G401.6 (cell line): ENCODE measurements around the gene ARHGAP35.
A peak's percentile ranks its signal among the peaks of the same experiment; 100 is the strongest.
"Not testable (repeated sequence)": the region's sequence is repeated elsewhere in the genome, so short reads cannot be mapped to it uniquely, and the experiment has no call there.

Experiments used
- FAIRE-seq: peaks from 2 replicates; lab custom pipeline; 2012; peaks lifted over from hg19 to GRCh38; lab: Jason Lieb, UNC

ARHGAP35 gene

GRCh38 chr19:46860846-46861690 is at the start of gene ARHGAP35:
ARHGAP35 (plus strand) TSS chr19:46860997; CDS start chr19:46918676, 57,679 bp downstream.
- FAIRE-seq = no peak

- no peak for FAIRE-seq
Observed at GRCh38 chr19:46812977-46813838, 47.6 kb upstream of the ARHGAP35 start.

- no peak for FAIRE-seq
Observed at GRCh38 chr19:46813839-46814358, 46.9 kb upstream of the ARHGAP35 start.

- FAIRE-seq = no peak
Observed at GRCh38 chr19:46815833-46816627, 44.8 kb upstream of the ARHGAP35 start.

- no peak for FAIRE-seq
Observed at GRCh38 chr19:46818812-46819211, 42.0 kb upstream of the ARHGAP35 start.

GRCh38 chr19:46821512-46822409 is 39.0 kb upstream of the ARHGAP35 start:
- no peak for FAIRE-seq

- FAIRE-seq = not testable (repeated sequence)
Observed at GRCh38 chr19:46822410-46822787, 38.4 kb upstream of the ARHGAP35 start.

GRCh38 chr19:46823049-46823448 is 37.7 kb upstream of the ARHGAP35 start:
- no peak for FAIRE-seq

- no peak for FAIRE-seq
Observed at GRCh38 chr19:46824890-46825730, 35.7 kb upstream of the ARHGAP35 start.

- FAIRE-seq = no peak
Observed at GRCh38 chr19:46825731-46826055, 35.1 kb upstream of the ARHGAP35 start.

- no peak for FAIRE-seq
Observed at GRCh38 chr19:46828484-46828883, 32.3 kb upstream of the ARHGAP35 start.

GRCh38 chr19:46830864-46831263 is 29.9 kb upstream of the ARHGAP35 start:
- FAIRE-seq = no peak

- no peak for FAIRE-seq
Observed at GRCh38 chr19:46834121-46834520, 26.7 kb upstream of the ARHGAP35 start.

GRCh38 chr19:46834984-46835383 is 25.8 kb upstream of the ARHGAP35 start:
- no peak for FAIRE-seq

GRCh38 chr19:46838160-46838559 is 22.6 kb upstream of the ARHGAP35 start:
- no peak for FAIRE-seq

GRCh38 chr19:46839752-46840497 is 20.9 kb upstream of the ARHGAP35 start:
- no peak for FAIRE-seq

GRCh38 chr19:46840498-46840942 is 20.3 kb upstream of the ARHGAP35 start:
- FAIRE-seq = peak; percentile 33

- no peak for FAIRE-seq
Observed at GRCh38 chr19:46841458-46842083, 19.2 kb upstream of the ARHGAP35 start.

GRCh38 chr19:46842791-46843190 is 18.0 kb upstream of the ARHGAP35 start:
- FAIRE-seq = no peak
